Measurements from ENCODE around the gene FBXO7.

DNA sequence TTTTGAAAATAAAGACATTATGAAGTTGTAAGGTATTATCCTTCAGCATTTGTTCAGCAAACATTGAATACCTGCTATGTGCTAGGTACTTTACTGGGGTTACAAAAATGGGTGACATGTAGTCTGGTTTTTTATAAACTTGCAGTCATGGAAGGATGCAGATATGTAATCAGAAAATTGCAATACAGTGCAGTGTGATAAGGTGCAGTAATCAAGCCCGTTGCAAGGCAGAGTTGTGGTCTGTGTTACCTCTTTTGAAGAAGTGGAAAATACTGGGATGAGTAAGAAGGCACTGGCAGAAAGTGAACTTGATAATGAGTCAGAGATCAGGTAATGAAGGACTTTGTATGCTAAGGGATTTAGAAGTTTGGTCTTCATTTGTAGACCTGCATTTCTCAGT is 8.1 kb downstream of the FBXO7 start:
- TF ChIP-seq POLR2AphosphoS5 (IDR thresholded peaks at IDR 0.05; ENCODE audit: borderline replicate concordance, low read depth, low read length), result no peak
- no peak for TF ChIP-seq EZH2 (IDR thresholded peaks at IDR 0.05)
- no peak for TF ChIP-seq FOXP2 (optimal IDR thresholded peaks at IDR 0.05; ENCODE audit: control extremely low read depth, extremely low read length, insufficient read depth)

Measured in SK-N-MC (cell line).